Measurements from ENCODE around the gene METTL16. TPM values are rescaled to one million over a fixed set of nuclear protein-coding genes. Genes with fewer than 3 reads are reported as not detected.

The METTL16 gene
- total and polyA plus RNA-seq, 2 of the 4 experiments (the other 2 are of a cell fraction): 11.8 to 15.4 TPM

GRCh38 chr17:2387086-2388019, 124.3 kb downstream of the METTL16 start (continued):
- no peak for TF ChIP-seq SMC3 (IDR thresholded peaks at IDR 0.05; ENCODE audit: low read depth, low read length)
- no peak for TF ChIP-seq CEBPB (IDR thresholded peaks at IDR 0.05; ENCODE audit: low read depth, low read length)

DNA sequence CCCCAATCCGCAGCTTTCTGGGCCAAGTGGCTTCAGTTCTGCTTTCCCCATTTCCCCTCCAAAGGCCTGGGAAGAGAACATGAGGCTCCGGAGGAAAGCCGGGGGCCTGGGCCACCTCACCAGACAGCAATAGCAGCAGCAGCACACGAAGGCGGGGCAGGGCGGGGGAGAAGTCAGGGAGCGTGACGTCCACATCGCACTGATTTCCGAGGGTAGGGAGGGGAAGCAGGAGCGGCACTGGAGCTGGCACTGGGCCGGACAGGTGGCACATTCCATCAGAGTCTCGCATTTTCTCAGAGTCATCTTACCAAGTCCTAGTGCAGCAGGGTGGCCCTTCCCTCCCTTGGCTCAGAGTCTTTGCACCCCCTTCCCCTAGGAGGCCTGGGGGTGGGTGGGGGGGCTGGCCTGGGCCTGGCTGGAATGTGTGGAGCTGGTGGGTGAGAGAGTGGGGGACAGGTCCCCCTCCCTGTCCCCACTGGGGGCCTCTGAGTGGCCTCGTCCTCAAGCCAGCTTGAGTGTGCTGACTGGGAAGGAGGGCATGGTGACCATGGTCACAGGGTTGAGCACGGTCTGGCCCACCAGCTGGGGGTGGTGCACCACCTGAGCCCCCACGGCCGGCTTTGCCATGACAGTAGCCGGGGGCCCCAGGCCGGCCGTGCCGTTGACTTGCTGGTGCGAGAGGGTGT, 125.1 kb downstream of the METTL16 start:
- no peak overlapping the region for H3K4me2 ChIP-seq (ENCODE audit: low read depth, low read length)
- no peak overlapping the region for H3K56ac ChIP-seq (ENCODE audit: extremely low read depth, insufficient read depth, low read length)
- peaks cover 2% of the 10 kb centered on the region; the same call in 1 of the 2 replicates for H3K9me1 ChIP-seq (ENCODE audit: insufficient read depth, low read length)
- dilution Hi-C loops (cut with HindIII; ENCODE audit: low sequenced_read_pairs, unreplicated experiment): no loop called here
- no peak overlapping the region for H3K4me3 ChIP-seq (ENCODE audit: insufficient read depth, low read depth, low read length)
- H4K91ac ChIP-seq (ENCODE audit: insufficient read depth, low read depth, low read length): no peak overlapping the region
- H2BK15ac ChIP-seq (ENCODE audit: low read depth, low read length): no peak overlapping the region
- no peak overlapping the region for H4K8ac ChIP-seq (ENCODE audit: low read depth in 2 of 2, low read length in 2 of 2)
- H2BK20ac ChIP-seq (ENCODE audit: low read depth, low read length): no peak overlapping the region
- 97% methylated on average over 13 of the region's 22 CpGs; no CpG with 5 or more reads in 1 of the 2 experiments for WGBS, 2 experiments (ENCODE audit: extremely low coverage in 2 of 2, insufficient read length in 1 of 2)
- peaks cover 3% of the 10 kb centered on the region for H3K4me1 ChIP-seq (ENCODE audit: control insufficient read depth, insufficient read depth, low read length)
- H3K79me1 ChIP-seq (ENCODE audit: low read depth in 1 of 2, low read length in 2 of 2): peaks cover 14 to 35% of the 10 kb centered on the region in 2 experiments
- H2AFZ ChIP-seq (replicated peaks; ENCODE audit: low read length, poor library complexity): no peak overlapping the region
- no peaks in the 10 kb centered on the region for H3K27me3 ChIP-seq (ENCODE audit: control insufficient read depth, insufficient read depth, low read length)
- H3K14ac ChIP-seq (replicated peaks; ENCODE audit: low read depth, low read length): no peak overlapping the region
- TF ChIP-seq, protein P1, sequence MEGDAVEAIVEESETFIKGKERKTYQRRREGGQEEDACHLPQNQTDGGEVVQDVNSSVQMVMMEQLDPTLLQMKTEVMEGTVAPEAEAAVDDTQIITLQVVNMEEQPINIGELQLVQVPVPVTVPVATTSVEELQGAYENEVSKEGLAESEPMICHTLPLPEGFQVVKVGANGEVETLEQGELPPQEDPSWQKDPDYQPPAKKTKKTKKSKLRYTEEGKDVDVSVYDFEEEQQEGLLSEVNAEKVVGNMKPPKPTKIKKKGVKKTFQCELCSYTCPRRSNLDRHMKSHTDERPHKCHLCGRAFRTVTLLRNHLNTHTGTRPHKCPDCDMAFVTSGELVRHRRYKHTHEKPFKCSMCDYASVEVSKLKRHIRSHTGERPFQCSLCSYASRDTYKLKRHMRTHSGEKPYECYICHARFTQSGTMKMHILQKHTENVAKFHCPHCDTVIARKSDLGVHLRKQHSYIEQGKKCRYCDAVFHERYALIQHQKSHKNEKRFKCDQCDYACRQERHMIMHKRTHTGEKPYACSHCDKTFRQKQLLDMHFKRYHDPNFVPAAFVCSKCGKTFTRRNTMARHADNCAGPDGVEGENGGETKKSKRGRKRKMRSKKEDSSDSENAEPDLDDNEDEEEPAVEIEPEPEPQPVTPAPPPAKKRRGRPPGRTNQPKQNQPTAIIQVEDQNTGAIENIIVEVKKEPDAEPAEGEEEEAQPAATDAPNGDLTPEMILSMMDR (conservative IDR thresholded peaks at IDR 0.05; ENCODE audit: low read depth, low read length): no peak
- no peak for TF ChIP-seq RCOR1 (IDR thresholded peaks at IDR 0.05; ENCODE audit: insufficient replicate concordance, low read length)
- TF ChIP-seq SMC3 (IDR thresholded peaks at IDR 0.05; ENCODE audit: low read depth, low read length): no peak
- TF ChIP-seq POLR2A (IDR thresholded peaks at IDR 0.05; ENCODE audit: low read depth, low read length): no peak
- TF ChIP-seq RFX5 (IDR thresholded peaks at IDR 0.05; ENCODE audit: low read depth, low read length): no peak
- TF ChIP-seq BHLHE40 (IDR thresholded peaks at IDR 0.05; ENCODE audit: low read depth, low read length): no peak
- no peak for TF ChIP-seq RAD21 (IDR thresholded peaks at IDR 0.05; ENCODE audit: low read length)
- no peak for TF ChIP-seq MXI1 (IDR thresholded peaks at IDR 0.05; ENCODE audit: borderline replicate concordance, low read depth, low read length)
- TF ChIP-seq MAFK (IDR thresholded peaks at IDR 0.05; ENCODE audit: low read depth, low read length): no peak
- in situ Hi-C loops (cut with MboI; ENCODE audit: low sequenced_read_pairs): no loop called here
- intact Hi-C loops (cut with micrococcal nuclease): no loop called here
- no peak overlapping the region for H3K9ac ChIP-seq (ENCODE audit: low read depth, low read length)
- H2AK5ac ChIP-seq (ENCODE audit: low read depth, low read length): no peak overlapping the region
- no peak for ATAC-seq (ENCODE audit: low read depth)
- H2BK5ac ChIP-seq (ENCODE audit: low read depth, low read length, poor library complexity, severe bottlenecking): no peak overlapping the region
- no peaks in the 10 kb centered on the region for H3K9me3 ChIP-seq (ENCODE audit: control insufficient read depth, insufficient read depth, low read length)
- peaks cover 27% of the 10 kb centered on the region for H4K20me1 ChIP-seq (ENCODE audit: insufficient read depth, low read length)
- no peak for DNase-seq
- no peak overlapping the region for H2BK120ac ChIP-seq (ENCODE audit: low read depth, low read length)
- no peak overlapping the region for H3K23ac ChIP-seq (ENCODE audit: low read depth, low read length)
- ChIA-PET POLR2A (ENCODE audit: unreplicated experiment) (no interaction called here), CTCF (interaction anchor here (0.6 kb wide), 1 partner anchor 215 kb away, joined by 7 read pairs; no protein-coding TSS in a partner anchor)
- no peak overlapping the region for H4K5ac ChIP-seq (ENCODE audit: low read depth, low read length)
- H2AK9ac ChIP-seq (replicated peaks; ENCODE audit: low read depth, low read length, poor library complexity): no peak overlapping the region
- H3K4ac ChIP-seq (ENCODE audit: low read depth, low read length): no peak overlapping the region
- BruUV-seq (replicated peaks): no TSS peak
- H3K27ac ChIP-seq (ENCODE audit: insufficient read depth, low read length): no peak overlapping the region
- no peak overlapping the region for H3K18ac ChIP-seq (ENCODE audit: low read depth, low read length)
- peaks cover 31% of the 10 kb centered on the region; the same call in 1 of the 2 replicates for H3K36me3 ChIP-seq (ENCODE audit: control insufficient read depth, insufficient read depth, low read length)
